T-helper 17 cell (primary cell): ENCODE data around the gene HDGFL3. TPM values are rescaled to one million over a fixed set of nuclear protein-coding genes. Genes with fewer than 3 reads are reported as not detected.

Experiments
- ATAC-seq: fragments of 150-1000 bp; cut with Tn5 transposase; 2 replicates; pipeline ENCODE4 v1.10.0; 2021; ENCODE audit warnings: mild to moderate bottlenecking, moderate library complexity
- DNase-seq, 3 donors: peaks; one replicate each; pipeline versions ENCODE4 v3.0.0 to v3.0.0-alpha.2; 2020 to 2021
- H3K9me3 ChIP-seq: one replicate; pipeline ENCODE4 v1.7.0; 2013; ENCODE audit warnings: low read length, mild to moderate bottlenecking; ENCODE audit not compliant: control insufficient read depth, poor library complexity, severe bottlenecking
- H3K27ac Mint-ChIP-seq: one replicate; pipeline ENCODE4 v1.8.0; 2022; ENCODE audit warnings: mild to moderate bottlenecking, moderate library complexity, mixed read lengths
- H3K27me3 Mint-ChIP-seq: one replicate; pipeline ENCODE4 v1.8.0; 2022; ENCODE audit warnings: mixed read lengths
- H3K36me3 Mint-ChIP-seq: one replicate; pipeline ENCODE4 v1.8.0; 2022; ENCODE audit warnings: low read depth, mixed read lengths
- H3K4me1 Mint-ChIP-seq: one replicate; pipeline ENCODE4 v1.8.0; 2022; ENCODE audit warnings: mild to moderate bottlenecking, mixed read lengths
- H3K4me3 Mint-ChIP-seq: one replicate; pipeline ENCODE4 v1.8.0; 2022; ENCODE audit warnings: mild to moderate bottlenecking, moderate library complexity, mixed read lengths
- total RNA-seq, 4 donors: library from RNA in 2 of 4; stranded (reverse) in 2 of 4; gene quantifications; one replicate each; pipeline ENCODE4 v1.2.3 and lab custom pipeline; 2022 to 2026

HDGFL3 gene
- total RNA-seq, 2 donors from 2014 or later = 4.4 to 26.4 TPM

DNA sequence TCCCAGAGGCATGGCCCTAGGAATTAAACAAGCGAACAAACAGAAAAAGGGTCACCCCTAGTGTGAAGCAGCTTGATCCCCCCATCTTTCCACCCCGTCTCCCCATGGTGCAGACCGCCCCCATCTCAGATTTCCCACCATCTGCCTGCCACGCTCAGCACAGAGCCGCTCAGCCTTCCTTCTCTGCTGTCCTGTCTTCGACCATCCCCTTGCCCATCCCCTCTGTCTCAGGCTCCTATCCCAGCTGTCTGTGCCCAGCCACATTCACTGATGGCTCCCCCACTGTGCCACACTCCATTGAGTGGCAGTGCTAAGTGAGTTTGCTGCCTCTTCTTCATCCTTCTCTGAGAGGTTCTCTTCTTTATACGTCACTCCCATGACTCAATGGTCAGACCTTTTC, 128.9 kb downstream of the HDGFL3 start:
- no peak overlapping the region for H3K4me3 Mint-ChIP-seq
- peaks cover 37% of the 10 kb centered on the region for H3K27me3 Mint-ChIP-seq
- ATAC-seq (no peak), DNase-seq (no peak)
- no peaks in the 10 kb centered on the region for H3K4me1 Mint-ChIP-seq
- peaks cover 4% of the 10 kb centered on the region for H3K36me3 Mint-ChIP-seq
- no peaks in the 10 kb centered on the region for H3K9me3 ChIP-seq
- no peak overlapping the region for H3K27ac Mint-ChIP-seq

Other genes with a start within 250 kb of the HDGFL3 start
- 10 to 100 TPM; 16.4 to 24.2 TPM for gene RAMAC, start 221.6 kb downstream of the HDGFL3 start, total RNA-seq
- gene C15orf40, start 196.2 kb downstream of the HDGFL3 start, total RNA-seq = 10 to 100 TPM; 12.9 to 13.9 TPM
- gene BTBD1, start 140.6 kb downstream of the HDGFL3 start, total RNA-seq = 10 to 100 TPM; 37.6 to 45.3 TPM
- gene TM6SF1, start 100.2 kb downstream of the HDGFL3 start, total RNA-seq = 1 to 10 TPM in 1 of 2 donors, under 1 TPM in 1; 0.85 to 4.3 TPM
- not detected for gene BNC1, start 76.8 kb upstream of the HDGFL3 start, total RNA-seq
- under 1 TPM in 1 of 2 donors, not detected in 1; 0.34 TPM for gene SH3GL3, start 239.5 kb upstream of the HDGFL3 start, total RNA-seq